RWPE2 (cell line): ENCODE measurements around the gene TTLL7.
"Not testable (repeated sequence)": the region's sequence is repeated elsewhere in the genome, so short reads cannot be mapped to it uniquely, and the experiment has no call there.

Experiments
- ATAC-seq: fragments of 200-7000 bp; cut with Tn5 transposase; 3 replicates; pipeline ENCODE4 v1.9.1; 2021; ENCODE audit warnings: low read depth
- DNase-seq: peaks from one replicate; pipeline ENCODE4 v3.0.0-alpha.2; 2020; ENCODE audit warnings: low spot score
- H3K27ac ChIP-seq: fragments of 450-650 bp; 2 replicates; pipeline ENCODE4 v1.5.1; 2017; ENCODE audit warnings: mild to moderate bottlenecking; ENCODE audit not compliant: poor library complexity, severe bottlenecking
- H3K27me3 ChIP-seq: fragments of 250-450 bp; sonication (Bioruptor Pico); 2 replicates; pipeline ENCODE4 v1.5.1; 2021; ENCODE audit warnings: mild to moderate bottlenecking, moderate library complexity; ENCODE audit not compliant: insufficient read depth, poor library complexity, severe bottlenecking
- H3K36me3 ChIP-seq: fragments of 250-450 bp; sonication (Bioruptor Pico); 2 replicates; pipeline ENCODE4 v1.5.1; 2020; ENCODE audit warnings: low read depth, mild to moderate bottlenecking, moderate library complexity
- H3K4me1 ChIP-seq: fragments of 250-450 bp; sonication (Bioruptor Pico); 2 replicates; pipeline ENCODE4 v1.5.1; 2021; ENCODE audit warnings: mild to moderate bottlenecking, moderate library complexity; ENCODE audit not compliant: insufficient read depth, poor library complexity, severe bottlenecking
- H3K4me3 ChIP-seq: fragments of 250-450 bp; sonication (Bioruptor Pico); 2 replicates; pipeline ENCODE4 v1.5.1; 2021; ENCODE audit warnings: mild to moderate bottlenecking, moderate library complexity; ENCODE audit not compliant: severe bottlenecking
- H3K9me3 ChIP-seq: fragments of 250-450 bp; sonication (Bioruptor Pico); 2 replicates; pipeline ENCODE4 v1.5.1; 2021; ENCODE audit warnings: mild to moderate bottlenecking, moderate library complexity; ENCODE audit not compliant: severe bottlenecking
- CTCF ChIP-seq: fragments of 450-650 bp; IDR thresholded peaks from one replicate; pipeline ENCODE4 v1.5.1; 2017; ENCODE audit warnings: mild to moderate bottlenecking, moderate library complexity; ENCODE audit not compliant: poor library complexity, severe bottlenecking

The TTLL7 gene

GRCh38 chr1:83990734-83991133, 8.2 kb downstream of the TTLL7 start:
- DNase-seq (no peak), ATAC-seq (no peak)
- Histone ChIP-seq H3K36me3 (no peaks in the 10 kb centered on the region), H3K27ac (no peak overlapping the region), H3K4me3 (no peak overlapping the region), H3K27me3 (no peaks in the 10 kb centered on the region), H3K4me1 (no peaks in the 10 kb centered on the region), H3K9me3 (no peaks in the 10 kb centered on the region)
- peak; percentile 7 for TF ChIP-seq CTCF

- TF ChIP-seq CTCF, result no peak
- no peaks in the 10 kb centered on the region for H3K27me3 ChIP-seq
- no peak for ATAC-seq
- H3K9me3 ChIP-seq, result no peaks in the 10 kb centered on the region
- H3K4me1 ChIP-seq, result no peaks in the 10 kb centered on the region
- H3K4me3 ChIP-seq, result no peak overlapping the region
- no peaks in the 10 kb centered on the region for H3K36me3 ChIP-seq
- H3K27ac ChIP-seq, result no peak overlapping the region
- no peak for DNase-seq
These were observed 13.9 kb downstream of the TTLL7 start for GRCh38 chr1:83985048-83985447.

GRCh38 chr1:83983918-83984317, 15.0 kb downstream of the TTLL7 start:
- H3K27me3 ChIP-seq, H3K9me3 ChIP-seq, ATAC-seq, H3K4me1 ChIP-seq, H3K4me3 ChIP-seq, H3K36me3 ChIP-seq, DNase-seq, H3K27ac ChIP-seq: not testable (repeated sequence)

GRCh38 chr1:83978056-83978455, 20.9 kb downstream of the TTLL7 start:
- TF ChIP-seq CTCF, result no peak
- no peak for DNase-seq
- no peaks in the 10 kb centered on the region for H3K4me1 ChIP-seq

GRCh38 chr1:83976920-83977319, 22.0 kb downstream of the TTLL7 start:
- TF ChIP-seq CTCF, result no peak
- no peak for ATAC-seq

More at GRCh38 chr1:83978056-83978455, 20.9 kb downstream of the TTLL7 start:
- H3K27ac ChIP-seq, result no peak overlapping the region
- H3K27me3 ChIP-seq, result no peaks in the 10 kb centered on the region
- H3K36me3 ChIP-seq, result no peaks in the 10 kb centered on the region
- no peak for ATAC-seq
- no peaks in the 10 kb centered on the region for H3K9me3 ChIP-seq
- no peak overlapping the region for H3K4me3 ChIP-seq

More at GRCh38 chr1:83976920-83977319, 22.0 kb downstream of the TTLL7 start:
- no peak overlapping the region for H3K4me3 ChIP-seq
- H3K27me3 ChIP-seq, result no peaks in the 10 kb centered on the region
- no peaks in the 10 kb centered on the region for H3K9me3 ChIP-seq
- no peaks in the 10 kb centered on the region for H3K4me1 ChIP-seq
- H3K36me3 ChIP-seq, result no peaks in the 10 kb centered on the region
- H3K27ac ChIP-seq, result no peak overlapping the region
- DNase-seq, result no peak
